GM21576 (cell line): ENCODE measurements around the gene TRIM56.
A peak's percentile ranks its signal among the peaks of the same experiment; 100 is the strongest.
"Not testable (repeated sequence)": the region's sequence is repeated elsewhere in the genome, so short reads cannot be mapped to it uniquely, and the experiment has no call there.

Experiments
- ATAC-seq: cut with Tn5 transposase; IDR thresholded peaks from one replicate; pipeline ENCODE4 v1.9.1; 2021; ENCODE audit warnings: mild to moderate bottlenecking, moderate library complexity; ENCODE audit not compliant: unreplicated experiment

TRIM56 gene

DNA sequence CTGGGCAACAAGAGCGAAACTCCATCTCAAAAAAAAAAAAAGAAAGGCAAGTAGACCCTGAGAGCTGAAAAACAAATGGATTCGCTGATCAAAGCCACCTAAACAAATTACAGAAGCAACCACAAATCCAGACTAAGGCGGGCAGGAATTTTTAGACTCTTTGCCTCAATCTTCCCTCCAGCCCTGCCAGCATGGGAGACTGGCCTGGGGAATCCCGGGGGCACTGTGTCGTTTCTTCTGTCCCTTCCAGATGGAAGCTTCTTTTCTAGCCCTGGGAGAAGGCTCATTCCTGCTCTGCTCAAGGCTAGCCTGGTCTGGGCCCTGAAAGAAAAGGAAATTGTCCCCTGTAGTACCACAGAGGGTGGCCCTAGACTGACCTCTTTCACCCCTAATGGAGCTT is 26.0 kb downstream of the TRIM56 start:
- no peak for ATAC-seq

DNA sequence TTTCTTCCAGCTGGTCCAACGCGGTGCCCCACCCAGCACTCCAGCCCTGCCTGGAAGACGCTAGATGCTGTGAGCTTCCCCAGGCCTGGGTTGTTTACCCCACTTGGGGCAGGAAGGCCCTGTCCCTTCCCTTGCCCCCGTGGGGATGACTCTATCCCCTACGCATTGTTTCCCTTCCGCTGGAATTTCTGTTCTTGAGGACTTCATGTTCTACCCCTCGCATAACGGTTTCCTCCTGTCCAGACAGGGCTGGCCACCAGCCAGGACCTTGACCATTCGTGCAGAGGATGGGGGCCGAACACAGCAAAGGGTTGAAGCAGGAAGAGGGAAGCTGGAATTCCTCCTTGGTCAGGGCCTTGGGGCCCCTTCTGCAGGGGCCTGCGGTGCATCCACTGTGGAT is 27.0 kb downstream of the TRIM56 start:
- ATAC-seq, result no peak

DNA sequence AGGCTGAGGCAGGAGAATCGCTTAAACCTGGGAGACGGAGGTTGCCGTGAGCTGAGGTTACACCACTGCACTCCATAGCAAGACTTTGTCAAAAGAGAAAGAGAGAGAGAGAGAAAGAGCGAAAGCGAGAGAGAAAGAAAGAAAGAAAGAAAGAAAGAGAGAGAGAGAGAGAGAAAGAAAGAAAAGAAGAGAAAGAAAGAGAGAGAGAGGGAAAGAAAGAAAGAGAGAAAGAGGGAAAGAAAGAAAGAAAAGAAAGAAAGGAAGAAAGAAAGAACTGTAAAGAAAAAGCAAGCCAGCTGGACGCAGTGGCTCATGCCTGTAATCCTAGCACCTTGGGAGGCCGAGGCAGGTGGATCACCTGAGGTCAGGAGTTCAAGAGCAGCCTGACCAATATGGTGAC is 27.9 kb downstream of the TRIM56 start:
- not testable (repeated sequence) for ATAC-seq

DNA sequence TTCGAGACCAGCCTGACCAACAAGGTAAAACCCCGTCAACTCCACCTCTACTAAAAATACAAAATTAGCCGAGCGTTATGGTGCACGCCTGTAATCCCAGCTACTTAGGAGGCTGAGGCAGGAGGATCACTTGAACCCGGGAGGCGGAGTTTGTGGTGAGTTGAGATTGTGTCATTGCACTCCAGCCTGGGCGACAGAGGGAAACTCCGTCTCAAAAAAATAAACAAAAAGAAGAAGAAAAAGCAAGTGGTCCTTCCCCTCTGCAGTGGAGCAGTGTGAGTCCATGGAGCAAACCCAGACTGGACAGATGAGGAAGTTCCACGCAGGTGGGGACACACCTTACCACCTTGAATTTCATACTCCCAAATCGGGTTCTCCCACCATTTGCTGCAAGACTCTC is 28.6 kb downstream of the TRIM56 start:
- ATAC-seq, result no peak

- no peak for ATAC-seq
These were observed 29.2 kb downstream of the TRIM56 start for GRCh38 chr7:101114492-101114891.

GRCh38 chr7:101115215-101115614 is 29.9 kb downstream of the TRIM56 start:
- ATAC-seq, result no peak

- ATAC-seq, result no peak
These were observed 31.6 kb downstream of the TRIM56 start for GRCh38 chr7:101116898-101117297.

DNA sequence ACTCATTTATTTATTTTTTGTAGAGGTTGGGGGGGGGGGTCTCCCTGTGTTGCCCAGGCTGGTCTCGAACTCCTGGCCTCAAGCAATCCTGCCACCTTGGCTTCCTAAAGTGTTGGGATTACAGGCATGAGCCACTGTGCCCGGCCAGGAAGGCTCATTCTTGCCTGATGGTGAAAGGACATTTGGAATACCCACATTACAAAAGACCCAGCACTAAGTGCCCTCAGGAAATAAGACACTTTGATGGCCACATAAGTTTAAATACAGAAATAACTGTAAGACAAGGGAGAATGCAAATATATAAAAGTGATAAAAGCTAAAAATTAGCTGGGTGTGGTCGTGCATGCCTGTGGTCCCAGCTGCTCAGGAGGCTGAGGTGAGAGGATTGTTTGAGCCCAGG is 33.6 kb downstream of the TRIM56 start:
- ATAC-seq, result no peak

DNA sequence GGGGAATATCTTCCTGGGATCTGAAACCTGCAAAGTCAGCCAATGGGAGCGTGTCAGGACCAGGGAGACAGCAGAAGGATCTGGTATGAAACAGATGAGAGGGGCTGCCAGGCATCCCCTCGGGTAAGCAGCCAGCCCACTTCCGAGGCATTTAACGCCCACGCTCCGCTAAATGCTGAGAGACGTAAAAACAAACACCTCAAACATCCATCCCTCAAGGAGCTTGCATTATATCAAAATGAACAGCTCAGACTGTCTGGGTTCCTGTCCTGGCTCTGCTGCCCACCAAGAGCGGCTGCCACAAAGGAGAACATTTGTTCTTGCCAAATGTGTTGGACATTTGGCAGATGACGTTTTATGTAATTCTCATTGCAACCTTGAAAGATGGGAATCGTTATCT is 34.6 kb downstream of the TRIM56 start:
- no peak for ATAC-seq

DNA sequence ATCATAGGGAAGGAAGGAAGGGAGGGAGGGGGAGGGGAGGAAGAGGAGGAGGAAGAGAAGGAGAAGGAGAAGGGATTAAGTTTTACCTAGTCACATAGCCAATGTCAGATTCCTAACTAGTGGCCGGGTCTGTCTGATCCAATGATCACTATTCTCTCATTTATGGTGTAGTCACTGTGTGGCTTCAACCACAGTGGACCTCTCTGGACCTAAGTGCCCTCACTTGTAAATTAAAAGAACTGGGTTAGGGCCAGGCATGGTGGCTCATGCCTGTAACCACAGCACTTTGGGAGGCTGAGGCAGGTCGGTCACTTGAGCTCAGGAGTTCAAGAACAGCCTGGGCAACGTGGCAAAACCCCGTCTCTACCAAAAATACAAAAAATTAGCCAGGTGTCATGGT is 35.0 kb downstream of the TRIM56 start:
- no peak for ATAC-seq

- not testable (repeated sequence) for ATAC-seq
These were observed 36.3 kb downstream of the TRIM56 start for GRCh38 chr7:101121631-101121990.

DNA sequence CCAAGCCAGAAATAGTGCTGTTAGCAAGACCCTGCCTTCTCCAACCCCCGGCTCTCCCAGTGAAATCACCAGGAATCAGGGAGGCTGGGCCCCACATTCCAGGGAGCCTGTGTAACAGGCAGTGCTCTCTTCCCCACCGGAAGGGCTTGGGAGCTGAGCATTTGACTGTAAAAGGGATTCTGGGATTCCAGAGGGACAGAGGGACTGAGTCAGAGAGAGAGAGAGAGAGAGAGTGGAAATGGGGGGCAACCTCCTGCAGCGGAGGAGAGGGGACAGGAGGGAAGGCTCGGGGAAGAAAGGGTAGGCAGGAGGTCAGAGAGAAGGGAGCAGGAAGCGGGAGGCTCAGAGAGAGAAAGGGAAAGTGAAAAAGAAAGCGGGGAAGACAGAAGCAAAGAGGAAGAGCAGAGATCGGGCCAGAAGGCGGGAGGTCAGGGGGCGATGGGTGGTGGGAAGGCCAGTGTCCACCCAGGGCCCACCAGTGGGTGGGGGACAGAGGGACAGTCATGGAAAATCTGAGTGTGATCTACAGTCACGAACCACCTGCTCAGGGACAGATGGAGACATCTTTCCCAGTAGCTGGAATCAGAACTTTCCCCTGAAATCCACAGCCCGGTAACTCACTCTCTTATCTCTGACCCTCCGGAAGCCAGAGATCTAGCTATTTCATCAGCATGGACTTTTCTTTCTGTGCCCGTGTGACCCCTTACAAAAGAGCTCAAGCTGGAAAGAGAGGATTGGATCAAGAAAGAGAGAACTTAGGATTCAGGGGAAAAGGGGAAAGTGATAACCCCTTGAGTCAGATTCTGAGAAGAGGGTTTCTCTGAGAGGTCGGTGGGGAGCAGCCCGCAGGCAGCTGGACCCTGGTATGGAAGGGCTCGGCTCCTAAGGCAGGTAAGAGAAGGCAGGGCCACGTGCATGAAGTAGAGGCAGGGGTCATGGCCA is 37.0 kb downstream of the TRIM56 start:
- ATAC-seq, result no peak

GRCh38 chr7:101122933-101123702 is 37.8 kb downstream of the TRIM56 start:
- ATAC-seq, result no peak

DNA sequence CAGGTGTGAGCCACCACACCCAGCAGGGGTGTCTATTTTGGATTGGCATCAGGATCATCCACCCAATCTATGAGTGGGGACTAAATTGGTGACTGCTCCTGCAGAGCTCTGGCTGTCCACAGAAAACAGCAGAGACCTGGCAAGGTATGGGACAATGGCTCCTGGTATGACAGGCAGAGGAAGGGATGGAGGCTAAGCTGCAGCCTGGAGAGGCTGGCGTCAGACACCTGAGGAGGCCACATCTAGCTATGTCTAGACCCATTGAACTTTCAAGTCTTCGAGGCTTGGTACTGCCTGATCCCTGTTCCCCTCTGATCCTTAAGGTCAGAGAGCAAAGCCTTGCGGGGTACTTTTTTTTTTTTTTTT is 38.4 kb downstream of the TRIM56 start:
- ATAC-seq, result no peak

GRCh38 chr7:101124376-101125056 is 39.2 kb downstream of the TRIM56 start:
- ATAC-seq, result no peak

DNA sequence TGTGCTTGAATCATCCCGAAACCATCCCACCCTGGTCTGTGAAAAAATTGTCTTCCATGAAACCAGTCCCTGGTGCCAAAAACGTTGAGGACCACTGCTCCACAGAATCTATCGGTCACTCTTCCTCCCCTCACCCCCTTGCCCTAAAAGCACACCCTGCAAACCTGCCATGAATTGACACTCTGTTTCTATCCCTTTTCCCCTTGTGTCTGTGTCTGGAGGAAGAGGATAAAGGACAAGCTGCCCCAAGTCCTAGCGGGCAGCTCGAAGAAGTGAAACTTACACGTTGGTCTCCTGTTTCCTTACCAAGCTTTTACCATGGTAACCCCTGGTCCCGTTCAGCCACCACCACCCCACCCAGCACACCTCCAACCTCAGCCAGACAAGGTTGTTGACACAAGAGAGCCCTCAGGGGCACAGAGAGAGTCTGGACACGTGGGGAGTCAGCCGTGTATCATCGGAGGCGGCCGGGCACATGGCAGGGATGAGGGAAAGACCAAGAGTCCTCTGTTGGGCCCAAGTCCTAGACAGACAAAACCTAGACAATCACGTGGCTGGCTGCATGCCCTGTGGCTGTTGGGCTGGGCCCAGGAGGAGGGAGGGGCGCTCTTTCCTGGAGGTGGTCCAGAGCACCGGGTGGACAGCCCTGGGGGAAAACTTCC is 40.8 kb downstream of the TRIM56 start:
- no peak for ATAC-seq

DNA sequence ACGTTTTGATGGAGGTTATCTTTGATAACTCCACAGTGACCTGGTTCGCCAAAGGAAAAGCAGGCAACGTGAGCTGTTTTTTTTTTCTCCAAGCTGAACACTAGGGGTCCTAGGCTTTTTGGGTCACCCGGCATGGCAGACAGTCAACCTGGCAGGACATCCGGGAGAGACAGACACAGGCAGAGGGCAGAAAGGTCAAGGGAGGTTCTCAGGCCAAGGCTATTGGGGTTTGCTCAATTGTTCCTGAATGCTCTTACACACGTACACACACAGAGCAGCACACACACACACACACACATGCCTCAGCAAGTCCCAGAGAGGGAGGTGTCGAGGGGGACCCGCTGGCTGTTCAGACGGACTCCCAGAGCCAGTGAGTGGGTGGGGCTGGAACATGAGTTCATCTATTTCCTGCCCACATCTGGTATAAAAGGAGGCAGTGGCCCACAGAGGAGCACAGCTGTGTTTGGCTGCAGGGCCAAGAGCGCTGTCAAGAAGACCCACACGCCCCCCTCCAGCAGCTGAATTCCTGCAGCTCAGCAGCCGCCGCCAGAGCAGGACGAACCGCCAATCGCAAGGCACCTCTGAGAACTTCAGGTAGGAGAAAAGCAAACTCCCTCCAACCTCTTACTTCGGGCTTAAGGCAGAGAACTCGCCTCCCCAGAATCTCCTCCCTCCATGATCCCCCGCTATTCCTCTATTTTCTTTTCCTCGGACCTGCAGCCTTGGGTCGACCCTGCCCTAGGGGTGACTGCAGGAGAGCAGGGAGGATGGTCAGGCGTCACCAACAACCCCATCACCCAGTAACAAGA is 41.6 kb downstream of the TRIM56 start, which contains the start of gene SERPINE1:
TSS of gene SERPINE1 (plus strand) at position 454 of the 809 bp plus-strand sequence. CDS start 1,290 bp downstream, outside the sequence.
- ATAC-seq, result peak; percentile 58

- ATAC-seq, result no peak
These were observed 42.3 kb downstream of the TRIM56 start for GRCh38 chr7:101127460-101128039.

GRCh38 chr7:101128040-101128834 is 43.0 kb downstream of the TRIM56 start:
- no peak for ATAC-seq
